Lower leg skin (tissue), 3 donors: Measurements from ENCODE around the gene NOTCH1.

ENCODE experiments used
- POLR2A ChIP-seq, 2 donors: fragments of 450-650 bp; IDR thresholded peaks; one replicate each; pipeline ENCODE4 v1.6.1; 2016 to 2017; ENCODE audit warnings: antibody characterized with exemption in 2 of 2, mild to moderate bottlenecking in 1 of 2, moderate library complexity in 1 of 2
- TF ChIP-seq, protein P1 (sequence below), 3 donors: fragments of 450-650 bp; IDR thresholded peaks; one replicate each; pipeline ENCODE4 v1.5.1; 2016; ENCODE audit warnings: antibody characterized with exemption in 3 of 3, mild to moderate bottlenecking in 3 of 3, moderate library complexity in 2 of 3

DNA sequence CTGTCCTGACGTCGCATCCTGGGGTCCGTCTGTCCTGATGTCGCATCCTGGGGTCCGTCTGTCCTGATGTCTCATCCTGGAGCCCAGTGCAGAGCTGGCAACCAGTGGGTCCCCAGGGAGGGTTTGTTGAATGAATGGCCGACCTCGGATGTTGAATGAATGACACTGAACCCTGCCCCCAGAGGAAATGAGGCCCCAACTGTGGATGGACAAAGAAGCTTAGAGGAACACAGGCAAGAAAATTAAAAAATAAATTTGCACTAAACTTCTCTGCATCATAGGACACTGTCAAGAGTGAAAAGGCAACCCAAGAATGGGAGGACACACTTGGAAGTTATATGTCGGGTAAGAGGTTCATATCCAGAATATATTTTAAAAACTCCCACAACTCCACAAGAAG lies 47.7 kb upstream of the NOTCH1 start:
- TF ChIP-seq, protein P1, sequence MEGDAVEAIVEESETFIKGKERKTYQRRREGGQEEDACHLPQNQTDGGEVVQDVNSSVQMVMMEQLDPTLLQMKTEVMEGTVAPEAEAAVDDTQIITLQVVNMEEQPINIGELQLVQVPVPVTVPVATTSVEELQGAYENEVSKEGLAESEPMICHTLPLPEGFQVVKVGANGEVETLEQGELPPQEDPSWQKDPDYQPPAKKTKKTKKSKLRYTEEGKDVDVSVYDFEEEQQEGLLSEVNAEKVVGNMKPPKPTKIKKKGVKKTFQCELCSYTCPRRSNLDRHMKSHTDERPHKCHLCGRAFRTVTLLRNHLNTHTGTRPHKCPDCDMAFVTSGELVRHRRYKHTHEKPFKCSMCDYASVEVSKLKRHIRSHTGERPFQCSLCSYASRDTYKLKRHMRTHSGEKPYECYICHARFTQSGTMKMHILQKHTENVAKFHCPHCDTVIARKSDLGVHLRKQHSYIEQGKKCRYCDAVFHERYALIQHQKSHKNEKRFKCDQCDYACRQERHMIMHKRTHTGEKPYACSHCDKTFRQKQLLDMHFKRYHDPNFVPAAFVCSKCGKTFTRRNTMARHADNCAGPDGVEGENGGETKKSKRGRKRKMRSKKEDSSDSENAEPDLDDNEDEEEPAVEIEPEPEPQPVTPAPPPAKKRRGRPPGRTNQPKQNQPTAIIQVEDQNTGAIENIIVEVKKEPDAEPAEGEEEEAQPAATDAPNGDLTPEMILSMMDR (IDR thresholded peaks at IDR 0.05): no peak
- no peak for TF ChIP-seq POLR2A (IDR thresholded peaks at IDR 0.05)
